ENCODE measurements around the gene XRCC4. TPM values are rescaled to one million over a fixed set of nuclear protein-coding genes. Genes with fewer than 3 reads are reported as not detected.

XRCC4 gene
- total and polyA plus RNA-seq, 9 of the 15 experiments (the other 6 are each of a cell fraction or from before 2014, with no cell fraction given), result 13.6 to 61.6 (median 22.4) TPM

GRCh38 chr5:83277154-83277553, 199.8 kb downstream of the XRCC4 start (continued):
- no peak for TF ChIP-seq ARID3A (IDR thresholded peaks at IDR 0.05; ENCODE audit: borderline replicate concordance, low read depth, low read length)

DNA sequence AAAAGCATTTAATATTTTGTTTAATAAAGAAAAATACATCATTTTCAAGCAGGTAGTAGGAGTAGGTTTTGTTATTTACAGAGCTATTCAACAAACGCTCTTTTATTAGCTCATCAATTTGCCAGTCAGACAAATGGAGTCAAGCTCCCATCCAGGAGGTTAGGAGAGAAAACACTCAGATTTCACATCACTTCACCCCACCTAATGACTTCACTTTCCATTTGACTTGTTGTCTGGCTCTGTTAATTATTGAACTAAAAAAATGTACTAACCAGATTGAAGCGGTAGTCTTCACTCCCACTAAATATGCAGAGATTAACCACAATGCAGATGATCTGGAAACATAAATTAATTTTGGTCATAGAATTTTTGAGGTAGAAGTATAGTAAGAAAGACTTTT, 200.6 kb downstream of the XRCC4 start:
- no peak for TF ChIP-seq ZNF184 (CRISPR knock-in tag; IDR thresholded peaks at IDR 0.05)
- TF ChIP-seq ZNF143 (CRISPR knock-in tag; IDR thresholded peaks at IDR 0.05), result no peak
- TF ChIP-seq SIN3B (IDR thresholded peaks at IDR 0.05; ENCODE audit: low read depth), result no peak
- TF ChIP-seq SAP30 (IDR thresholded peaks at IDR 0.05; ENCODE audit: borderline replicate concordance, insufficient read depth, low read depth, low read length, poor library complexity, severe bottlenecking), result no peak
- no peak for TF ChIP-seq NFXL1 (CRISPR knock-in tag; IDR thresholded peaks at IDR 0.05)
- no peak for TF ChIP-seq CC2D1A (IDR thresholded peaks at IDR 0.05)
- TF ChIP-seq, protein P1, sequence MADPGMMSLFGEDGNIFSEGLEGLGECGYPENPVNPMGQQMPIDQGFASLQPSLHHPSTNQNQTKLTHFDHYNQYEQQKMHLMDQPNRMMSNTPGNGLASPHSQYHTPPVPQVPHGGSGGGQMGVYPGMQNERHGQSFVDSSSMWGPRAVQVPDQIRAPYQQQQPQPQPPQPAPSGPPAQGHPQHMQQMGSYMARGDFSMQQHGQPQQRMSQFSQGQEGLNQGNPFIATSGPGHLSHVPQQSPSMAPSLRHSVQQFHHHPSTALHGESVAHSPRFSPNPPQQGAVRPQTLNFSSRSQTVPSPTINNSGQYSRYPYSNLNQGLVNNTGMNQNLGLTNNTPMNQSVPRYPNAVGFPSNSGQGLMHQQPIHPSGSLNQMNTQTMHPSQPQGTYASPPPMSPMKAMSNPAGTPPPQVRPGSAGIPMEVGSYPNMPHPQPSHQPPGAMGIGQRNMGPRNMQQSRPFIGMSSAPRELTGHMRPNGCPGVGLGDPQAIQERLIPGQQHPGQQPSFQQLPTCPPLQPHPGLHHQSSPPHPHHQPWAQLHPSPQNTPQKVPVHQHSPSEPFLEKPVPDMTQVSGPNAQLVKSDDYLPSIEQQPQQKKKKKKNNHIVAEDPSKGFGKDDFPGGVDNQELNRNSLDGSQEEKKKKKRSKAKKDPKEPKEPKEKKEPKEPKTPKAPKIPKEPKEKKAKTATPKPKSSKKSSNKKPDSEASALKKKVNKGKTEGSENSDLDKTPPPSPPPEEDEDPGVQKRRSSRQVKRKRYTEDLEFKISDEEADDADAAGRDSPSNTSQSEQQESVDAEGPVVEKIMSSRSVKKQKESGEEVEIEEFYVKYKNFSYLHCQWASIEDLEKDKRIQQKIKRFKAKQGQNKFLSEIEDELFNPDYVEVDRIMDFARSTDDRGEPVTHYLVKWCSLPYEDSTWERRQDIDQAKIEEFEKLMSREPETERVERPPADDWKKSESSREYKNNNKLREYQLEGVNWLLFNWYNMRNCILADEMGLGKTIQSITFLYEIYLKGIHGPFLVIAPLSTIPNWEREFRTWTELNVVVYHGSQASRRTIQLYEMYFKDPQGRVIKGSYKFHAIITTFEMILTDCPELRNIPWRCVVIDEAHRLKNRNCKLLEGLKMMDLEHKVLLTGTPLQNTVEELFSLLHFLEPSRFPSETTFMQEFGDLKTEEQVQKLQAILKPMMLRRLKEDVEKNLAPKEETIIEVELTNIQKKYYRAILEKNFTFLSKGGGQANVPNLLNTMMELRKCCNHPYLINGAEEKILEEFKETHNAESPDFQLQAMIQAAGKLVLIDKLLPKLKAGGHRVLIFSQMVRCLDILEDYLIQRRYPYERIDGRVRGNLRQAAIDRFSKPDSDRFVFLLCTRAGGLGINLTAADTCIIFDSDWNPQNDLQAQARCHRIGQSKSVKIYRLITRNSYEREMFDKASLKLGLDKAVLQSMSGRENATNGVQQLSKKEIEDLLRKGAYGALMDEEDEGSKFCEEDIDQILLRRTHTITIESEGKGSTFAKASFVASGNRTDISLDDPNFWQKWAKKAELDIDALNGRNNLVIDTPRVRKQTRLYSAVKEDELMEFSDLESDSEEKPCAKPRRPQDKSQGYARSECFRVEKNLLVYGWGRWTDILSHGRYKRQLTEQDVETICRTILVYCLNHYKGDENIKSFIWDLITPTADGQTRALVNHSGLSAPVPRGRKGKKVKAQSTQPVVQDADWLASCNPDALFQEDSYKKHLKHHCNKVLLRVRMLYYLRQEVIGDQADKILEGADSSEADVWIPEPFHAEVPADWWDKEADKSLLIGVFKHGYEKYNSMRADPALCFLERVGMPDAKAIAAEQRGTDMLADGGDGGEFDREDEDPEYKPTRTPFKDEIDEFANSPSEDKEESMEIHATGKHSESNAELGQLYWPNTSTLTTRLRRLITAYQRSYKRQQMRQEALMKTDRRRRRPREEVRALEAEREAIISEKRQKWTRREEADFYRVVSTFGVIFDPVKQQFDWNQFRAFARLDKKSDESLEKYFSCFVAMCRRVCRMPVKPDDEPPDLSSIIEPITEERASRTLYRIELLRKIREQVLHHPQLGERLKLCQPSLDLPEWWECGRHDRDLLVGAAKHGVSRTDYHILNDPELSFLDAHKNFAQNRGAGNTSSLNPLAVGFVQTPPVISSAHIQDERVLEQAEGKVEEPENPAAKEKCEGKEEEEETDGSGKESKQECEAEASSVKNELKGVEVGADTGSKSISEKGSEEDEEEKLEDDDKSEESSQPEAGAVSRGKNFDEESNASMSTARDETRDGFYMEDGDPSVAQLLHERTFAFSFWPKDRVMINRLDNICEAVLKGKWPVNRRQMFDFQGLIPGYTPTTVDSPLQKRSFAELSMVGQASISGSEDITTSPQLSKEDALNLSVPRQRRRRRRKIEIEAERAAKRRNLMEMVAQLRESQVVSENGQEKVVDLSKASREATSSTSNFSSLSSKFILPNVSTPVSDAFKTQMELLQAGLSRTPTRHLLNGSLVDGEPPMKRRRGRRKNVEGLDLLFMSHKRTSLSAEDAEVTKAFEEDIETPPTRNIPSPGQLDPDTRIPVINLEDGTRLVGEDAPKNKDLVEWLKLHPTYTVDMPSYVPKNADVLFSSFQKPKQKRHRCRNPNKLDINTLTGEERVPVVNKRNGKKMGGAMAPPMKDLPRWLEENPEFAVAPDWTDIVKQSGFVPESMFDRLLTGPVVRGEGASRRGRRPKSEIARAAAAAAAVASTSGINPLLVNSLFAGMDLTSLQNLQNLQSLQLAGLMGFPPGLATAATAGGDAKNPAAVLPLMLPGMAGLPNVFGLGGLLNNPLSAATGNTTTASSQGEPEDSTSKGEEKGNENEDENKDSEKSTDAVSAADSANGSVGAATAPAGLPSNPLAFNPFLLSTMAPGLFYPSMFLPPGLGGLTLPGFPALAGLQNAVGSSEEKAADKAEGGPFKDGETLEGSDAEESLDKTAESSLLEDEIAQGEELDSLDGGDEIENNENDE (IDR thresholded peaks at IDR 0.05; ENCODE audit: low read depth, low read length), result no peak
- Histone ChIP-seq H4K20me1 (replicated peaks; ENCODE audit: control insufficient read depth, insufficient read depth, low read length) (no peaks in the 10 kb centered on the region), H3K4me3 (no peak overlapping the region), H2AFZ (ENCODE audit: low read depth, low read length) (no peak overlapping the region), H3K4me2 (ENCODE audit: insufficient read depth, low read length) (no peak overlapping the region), H3K9ac (ENCODE audit: insufficient read depth in 1 of 2, low read depth in 2 of 2, low read length in 2 of 2) (no peak overlapping the region), H3K27ac (ENCODE audit: extremely low read depth, low read depth, low read length) (no peak overlapping the region), H3K9me3 (replicated peaks; ENCODE audit: control insufficient read depth, insufficient read depth, low read depth, low read length) (no peaks in the 10 kb centered on the region), H3K9me1 (ENCODE audit: control insufficient read depth, insufficient read depth, low read length) (no peaks in the 10 kb centered on the region), H3K36me3 (ENCODE audit: control insufficient read depth, insufficient read depth, low read length) (no peaks in the 10 kb centered on the region), H3K27me3 (ENCODE audit: control insufficient read depth in 2 of 2, insufficient read depth in 2 of 2, low read length in 2 of 2) (no peaks in the 10 kb centered on the region), H3K4me1 (replicated peaks in 1 of 2; ENCODE audit: control insufficient read depth in 2 of 2, insufficient read depth in 2 of 2, low read length in 2 of 2) (no peaks in the 10 kb centered on the region), H3K79me2 (ENCODE audit: control insufficient read depth, insufficient read depth, low read length) (no peaks in the 10 kb centered on the region)
- CTCF ChIA-PET (ENCODE audit: low intra/inter-chr PET ratio), result no interaction called here
- FAIRE-seq (no peak), DNase-seq (ENCODE audit: extremely low read depth in 1 of 4, low spot score in 3 of 4) (no peak), ATAC-seq (no peak)
- POLR2A ChIA-PET, result no interaction called here
- WGBS (ENCODE audit: insufficient coverage, low coverage, missing lambda C conversion rate), result 30% methylated on average over 2 of the region's 2 CpGs
- BruUV-seq (replicated peaks), result no TSS peak
- in situ Hi-C loops (cut with MboI) (no loop called here), intact Hi-C loops (cut with micrococcal nuclease) (no loop called here)
